ENCODE measurements around the gene AKR1C3.
"Not testable (repeated sequence)": the region's sequence is repeated elsewhere in the genome, so short reads cannot be mapped to it uniquely, and the experiment has no call there.

The AKR1C3 gene

GRCh38 chr10:5094265-5095205 lies at the start of gene AKR1C3:
AKR1C3 (plus strand) TSS chr10:5094414; CDS start chr10:5094445, 31 bp downstream.
- peak; percentile 89 for DNase-seq

DNA sequence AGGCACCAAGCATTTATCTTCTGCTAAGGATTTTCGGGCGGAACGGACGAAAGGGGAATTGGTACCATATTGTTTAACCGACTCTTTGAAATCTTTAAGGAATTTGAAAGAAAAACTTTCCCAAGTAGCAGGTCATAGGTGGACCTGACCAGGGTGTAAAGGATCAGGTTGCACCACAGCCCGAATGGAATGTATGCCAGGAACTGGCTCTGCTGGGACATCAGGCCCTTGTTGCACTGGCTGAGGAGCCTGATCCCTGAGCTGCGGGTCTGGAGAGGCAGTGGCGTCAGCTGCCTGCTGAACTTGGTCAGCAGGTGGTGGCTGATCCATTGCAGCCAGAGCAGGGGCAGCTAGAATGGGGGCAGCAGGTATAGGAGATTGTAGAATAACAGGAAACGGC lies 49.1 kb upstream of the AKR1C3 start:
- no peak for DNase-seq

DNA sequence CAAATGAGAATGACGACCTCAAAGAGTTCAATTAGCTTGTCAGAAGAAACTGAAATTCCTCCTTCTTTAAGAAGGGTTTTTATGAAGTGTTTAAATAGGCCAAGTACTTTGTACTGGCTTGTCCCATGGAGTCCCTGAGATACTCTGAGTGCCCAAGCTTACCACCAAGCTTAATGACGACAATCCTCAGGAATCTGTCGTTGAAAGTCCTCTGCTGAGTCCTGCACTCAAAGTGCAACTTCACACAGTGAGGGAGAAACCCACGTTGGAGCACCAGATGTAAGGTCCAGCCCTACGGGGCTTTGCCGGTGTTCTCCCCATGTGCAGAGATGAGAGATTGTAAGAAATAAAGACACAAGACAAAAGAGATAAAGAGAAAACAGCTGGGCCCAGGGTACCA lies 47.8 kb upstream of the AKR1C3 start:
- DNase-seq: no peak

DNA sequence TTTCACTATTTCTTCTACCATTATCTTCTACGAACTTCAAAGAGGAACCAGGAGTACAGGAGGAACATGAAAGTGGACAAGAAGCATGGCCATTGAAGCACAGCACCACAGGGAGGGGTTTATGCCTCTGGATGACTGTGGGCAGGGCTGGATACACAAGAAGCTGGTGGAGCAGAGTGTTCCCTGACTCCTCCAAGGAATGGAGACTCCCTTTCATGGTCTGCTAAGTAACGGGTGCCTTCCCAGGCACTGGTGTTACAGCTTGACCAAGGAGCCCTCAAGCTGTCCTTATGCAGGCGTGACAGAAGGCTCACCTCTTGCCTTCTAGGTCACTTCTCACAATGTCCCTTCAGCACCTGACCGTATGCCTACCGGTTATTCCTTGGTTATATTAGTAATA lies 47.2 kb upstream of the AKR1C3 start:
- DNase-seq: not testable (repeated sequence)

DNA sequence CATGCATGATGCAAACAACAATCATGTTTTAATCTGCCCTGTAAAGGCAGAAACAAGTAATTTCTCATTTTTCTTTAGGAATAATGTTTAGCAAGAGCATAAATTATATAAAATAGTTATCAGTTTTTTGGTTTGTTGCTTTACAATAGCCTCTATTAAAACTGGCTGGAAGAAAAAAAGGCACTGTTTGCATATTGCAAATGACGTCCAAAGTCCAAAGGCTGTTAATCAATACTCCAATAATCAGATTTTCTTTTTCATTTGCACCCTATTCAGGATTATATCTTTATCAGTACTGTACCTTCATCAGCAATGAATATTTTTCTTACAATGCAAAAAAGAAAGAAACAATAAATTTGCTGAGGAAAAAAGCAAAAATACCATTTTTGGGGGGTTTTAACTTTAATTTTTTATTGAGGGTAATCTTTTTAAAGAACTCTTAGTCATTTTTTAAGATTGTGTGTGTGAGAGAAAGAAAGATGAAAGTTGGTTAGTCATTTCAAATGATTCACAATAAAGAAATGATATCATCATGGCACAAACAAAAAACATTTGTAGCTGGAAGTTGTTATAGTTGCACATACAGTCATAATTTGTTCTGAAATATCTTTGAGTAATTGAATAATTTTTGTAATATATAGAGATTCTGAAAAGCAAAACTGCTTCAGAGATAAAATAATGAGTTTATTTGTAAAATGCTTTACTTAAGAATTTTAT lies 46.1 kb upstream of the AKR1C3 start:
- DNase-seq: no peak

GRCh38 chr10:5052951-5053500 lies 41.2 kb upstream of the AKR1C3 start:
- not testable (repeated sequence) for DNase-seq

- peak; percentile 88 for DNase-seq
These were observed 39.4 kb upstream of the AKR1C3 start for GRCh38 chr10:5054831-5055230.

DNA sequence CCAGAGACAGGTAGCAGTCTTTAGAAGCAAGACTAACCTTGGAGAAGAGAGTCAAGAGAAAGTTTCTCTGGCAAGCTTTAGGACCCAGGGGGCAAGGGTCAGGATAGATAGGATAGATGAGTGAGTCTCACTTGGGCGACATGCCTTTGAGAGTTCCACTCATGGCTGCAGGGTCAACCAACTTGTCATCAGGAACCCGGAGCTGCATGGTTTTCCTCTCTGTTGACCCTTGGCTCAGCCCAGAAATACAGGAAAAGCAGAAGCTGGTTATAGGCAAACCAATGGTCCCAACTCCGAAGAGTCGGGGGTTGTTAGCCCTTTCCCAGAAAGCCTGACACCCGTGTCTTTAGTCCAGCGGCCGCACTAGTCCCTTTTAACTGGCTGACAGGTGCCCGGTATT lies 34.9 kb upstream of the AKR1C3 start:
- not testable (repeated sequence) for DNase-seq

DNA sequence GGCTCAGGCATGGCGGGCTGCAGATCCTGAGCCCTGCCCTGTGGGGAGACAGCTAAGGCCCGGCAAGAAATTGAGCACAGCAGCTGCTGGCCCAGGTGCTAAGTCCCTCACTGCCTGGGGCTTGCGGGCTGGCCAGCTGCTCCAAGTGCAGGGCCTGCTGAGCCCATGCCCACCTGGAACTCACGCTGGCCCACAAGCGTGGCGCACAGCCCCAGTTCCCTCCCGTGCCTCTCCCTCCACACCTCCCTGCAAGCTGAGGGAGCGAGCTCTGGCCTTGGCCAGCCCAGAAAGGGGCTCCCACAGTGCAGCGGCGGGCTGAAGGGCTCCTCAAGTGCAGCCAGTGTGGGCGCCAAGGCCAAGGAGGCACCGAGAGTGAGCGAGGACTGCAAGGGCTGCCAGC lies 33.4 kb upstream of the AKR1C3 start:
- DNase-seq: not testable (repeated sequence)

DNA sequence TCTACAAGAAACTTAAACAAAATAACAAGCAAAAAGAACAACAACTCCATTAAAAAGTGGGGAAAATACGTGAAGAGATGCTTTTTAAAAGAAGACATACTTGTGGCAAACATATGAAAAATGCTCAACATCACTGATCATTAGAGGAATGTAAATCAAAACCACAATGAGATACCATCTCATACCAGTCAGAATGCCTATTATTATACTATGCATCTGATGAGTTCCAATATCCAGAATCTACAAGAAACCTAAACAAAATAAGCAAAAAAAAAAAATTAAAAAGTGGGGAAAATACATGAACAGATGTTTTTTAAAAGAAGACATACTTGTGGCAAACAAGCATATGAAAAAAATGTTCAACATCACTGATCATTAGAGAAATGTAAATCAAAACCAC lies 29.6 kb upstream of the AKR1C3 start:
- DNase-seq: no peak

- peak; percentile 55 for DNase-seq
These were observed 25.8 kb upstream of the AKR1C3 start for GRCh38 chr10:5068274-5068984.

GRCh38 chr10:5070648-5071410 lies 23.4 kb upstream of the AKR1C3 start:
- DNase-seq: peak; percentile 28

DNA sequence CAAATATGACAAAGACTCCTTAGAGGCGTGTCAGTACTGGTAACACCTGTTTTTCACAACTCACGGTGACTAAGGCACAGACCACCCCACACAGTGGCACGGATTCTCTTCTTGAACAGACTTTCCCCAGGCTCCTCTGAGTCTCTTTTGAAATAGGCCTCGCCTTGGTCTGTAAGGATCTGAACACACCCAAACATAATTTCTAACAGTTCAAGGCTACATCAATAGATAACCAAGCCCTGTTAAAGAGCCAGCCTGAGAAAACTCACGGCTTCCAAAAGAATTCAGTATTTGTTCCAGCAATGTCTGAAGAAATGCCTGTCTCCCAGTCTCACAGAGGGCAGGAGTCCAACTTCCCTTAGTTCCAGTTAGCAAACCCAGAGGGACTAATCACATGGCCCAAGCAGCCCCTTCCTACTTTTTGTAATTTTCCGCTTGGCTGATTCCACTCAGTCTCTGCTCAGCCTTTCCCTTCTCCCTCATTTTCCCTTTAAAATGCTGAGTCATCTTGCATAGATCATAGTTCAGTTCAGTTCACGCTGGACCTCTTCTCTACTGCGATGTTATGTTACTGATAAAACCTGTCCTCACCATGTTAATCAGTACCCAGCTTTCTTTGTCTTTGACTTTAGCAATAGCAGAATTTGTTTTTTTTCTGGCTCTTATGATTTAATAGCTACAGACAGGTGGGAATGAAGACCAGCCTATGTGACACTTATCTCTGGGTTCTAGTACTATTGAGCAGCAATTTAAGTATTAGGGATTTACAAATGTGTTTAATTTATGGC lies 22.6 kb upstream of the AKR1C3 start:
- peak; percentile 95 for DNase-seq

GRCh38 chr10:5073659-5074058 lies 20.6 kb upstream of the AKR1C3 start:
- DNase-seq: no peak

DNA sequence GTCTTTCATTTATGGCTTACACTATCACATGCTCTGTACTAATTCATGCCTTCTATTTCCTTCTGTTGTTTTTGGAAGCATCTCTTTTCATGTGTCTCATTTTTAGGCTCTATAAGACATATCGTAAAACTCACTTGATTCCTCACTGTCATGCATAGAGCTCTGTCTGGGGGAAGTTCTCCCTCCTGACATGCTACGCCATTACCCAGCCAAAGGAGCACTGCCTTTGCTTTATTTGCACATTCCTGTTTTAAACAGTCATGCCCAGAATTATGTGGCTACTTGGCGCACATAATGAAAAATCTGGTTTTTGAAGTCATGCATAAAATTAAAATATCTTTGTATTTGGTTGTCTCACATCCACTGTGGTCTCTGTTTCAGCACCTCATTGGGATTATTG lies 17.6 kb upstream of the AKR1C3 start:
- no peak for DNase-seq

GRCh38 chr10:5078547-5079180 lies 15.6 kb upstream of the AKR1C3 start:
- DNase-seq: peak; percentile 83

DNA sequence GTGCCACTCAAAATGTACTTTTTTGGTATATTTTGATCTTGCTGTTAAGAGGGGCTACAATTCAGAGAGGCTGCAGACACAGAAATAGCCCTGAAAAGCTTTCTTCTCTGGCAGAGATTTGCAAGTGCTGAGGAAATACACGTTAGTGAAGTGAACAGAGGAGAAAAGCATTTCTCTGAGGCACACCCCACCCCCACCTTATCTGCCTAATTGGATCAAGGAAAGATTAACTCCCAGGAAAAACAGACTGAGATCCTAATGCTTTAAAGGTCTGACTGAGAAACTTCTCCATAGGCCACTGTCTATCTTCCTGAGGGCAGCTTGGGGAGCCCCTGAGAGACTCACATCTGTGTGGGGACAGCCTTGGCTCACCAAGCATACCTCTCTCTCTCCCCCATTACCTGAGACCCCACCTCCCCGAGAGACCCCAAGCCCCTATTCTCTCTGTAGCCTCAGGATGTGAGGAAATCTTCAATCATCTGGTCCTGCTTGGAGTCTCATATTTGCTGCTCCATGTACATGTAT lies 14.8 kb upstream of the AKR1C3 start:
- DNase-seq: no peak

DNA sequence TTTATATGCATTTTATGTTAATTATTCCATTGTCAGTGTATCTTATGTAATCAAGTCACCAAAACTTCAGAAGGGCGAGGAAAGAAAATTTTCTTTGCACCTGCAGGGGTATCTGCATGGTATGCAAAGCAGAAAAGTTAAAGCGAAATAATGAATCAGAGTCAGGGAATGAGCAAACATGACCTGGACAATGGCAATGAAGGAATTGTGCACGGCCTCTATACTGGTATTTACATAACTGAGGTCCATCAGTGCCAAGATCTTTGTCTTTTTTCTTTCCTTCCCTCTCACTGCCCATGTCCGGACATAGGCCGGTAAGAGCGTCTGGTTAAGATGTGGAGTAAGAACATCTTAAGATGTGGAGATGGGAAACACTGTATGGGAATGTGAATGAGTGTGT lies 14.4 kb upstream of the AKR1C3 start:
- DNase-seq: no peak

GRCh38 chr10:5081091-5081490 lies 13.1 kb upstream of the AKR1C3 start:
- no peak for DNase-seq

GRCh38 chr10:5088703-5089261 lies 5.4 kb upstream of the AKR1C3 start:
- no peak for DNase-seq

Data from hematopoietic multipotent progenitor cell treated with erythropoietin and hydrocortisone succinate and interleukin-3 and kit ligand, for 8 days (in vitro differentiated cells).